Activated CD4-positive, alpha-beta T cell treated with anti-CD3 and anti-CD28 coated beads, Interleukin-2, amount 50 U/mL, for 4 hours (primary cell): ENCODE measurements around the gene MCM5.
"Not testable (repeated sequence)": the region's sequence is repeated elsewhere in the genome, so short reads cannot be mapped to it uniquely, and the experiment has no call there.

Experiments
- DNase-seq, 2 experiments: peaks; one replicate each; pipeline ENCODE4 v3.0.0-alpha.2; 2020

MCM5 gene

DNA sequence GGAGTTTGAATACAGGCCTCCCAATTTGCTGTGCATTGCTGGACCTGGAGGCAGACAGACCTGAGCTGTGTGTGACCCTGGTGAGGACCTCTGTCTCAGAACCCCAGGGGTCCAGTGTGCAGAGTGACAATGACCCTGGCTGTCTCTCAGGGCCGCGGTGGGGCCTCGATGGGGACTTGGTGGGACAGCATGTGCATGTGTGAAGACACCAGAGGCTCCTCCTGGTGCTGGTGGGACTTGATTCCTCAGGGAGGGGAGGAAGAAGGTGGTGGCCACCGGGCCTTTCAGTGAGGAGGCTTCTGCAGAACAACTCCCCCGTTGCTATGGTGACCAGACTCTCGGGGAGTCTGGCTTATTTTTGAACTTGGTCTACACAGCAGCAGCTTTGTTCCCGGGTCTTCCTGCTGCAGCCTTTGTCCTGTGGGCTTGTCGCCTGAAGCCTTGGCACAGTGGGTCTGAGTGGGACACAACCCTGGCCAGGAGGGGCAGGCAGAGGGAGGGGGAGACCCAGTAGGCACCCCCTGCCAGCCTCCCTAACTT is 35.3 kb downstream of the MCM5 start:
- no peak for DNase-seq

DNA sequence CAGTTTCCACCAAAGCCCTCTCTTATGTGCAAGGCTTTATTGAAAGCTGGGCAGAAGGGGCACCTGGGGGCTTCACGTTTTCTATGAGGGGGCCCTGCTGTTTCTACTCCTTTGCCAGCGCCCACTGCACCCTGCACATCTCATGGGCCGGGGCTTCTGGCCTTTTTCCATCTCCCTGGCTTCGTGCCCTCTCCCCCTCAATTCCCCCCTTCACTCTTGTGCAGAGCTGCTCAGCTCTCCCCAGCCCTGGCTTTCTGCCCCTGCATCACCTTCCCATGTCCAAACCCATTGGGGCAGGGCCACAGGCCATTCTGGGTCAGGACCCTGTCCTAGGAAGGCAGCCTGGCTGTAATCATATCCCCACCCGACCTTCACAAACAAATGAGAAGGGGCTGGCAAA is 36.5 kb downstream of the MCM5 start:
- DNase-seq = no peak

GRCh38 chr22:35437049-35437448 is 37.1 kb downstream of the MCM5 start:
- no peak for DNase-seq

DNA sequence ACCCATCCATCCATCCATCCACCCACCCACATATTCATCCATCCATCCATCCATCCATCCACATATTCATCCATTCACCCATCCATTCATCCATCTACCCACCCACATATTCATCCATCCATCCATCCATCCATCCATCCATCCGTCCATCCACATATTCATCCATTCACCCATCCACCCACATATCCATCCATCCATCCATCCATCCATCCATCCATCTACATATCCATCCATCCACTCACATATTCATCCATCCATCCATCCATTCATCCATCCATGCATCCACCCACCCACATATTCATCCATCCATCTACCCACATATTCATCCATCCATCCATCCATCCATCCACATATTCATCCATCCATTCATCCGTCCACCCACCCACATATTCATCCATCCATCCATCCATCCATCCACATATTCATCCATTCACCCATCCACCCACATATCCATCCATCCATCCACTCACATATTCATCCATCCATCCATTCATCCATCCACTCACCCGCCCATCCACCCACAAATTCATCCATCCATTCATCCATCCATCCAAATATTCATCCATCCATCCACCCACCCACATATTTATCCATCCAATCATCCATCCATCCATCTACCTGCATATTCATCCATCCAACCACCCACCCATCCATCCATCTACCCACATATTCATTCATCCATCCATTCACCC is 38.9 kb downstream of the MCM5 start:
- DNase-seq = not testable (repeated sequence)

DNA sequence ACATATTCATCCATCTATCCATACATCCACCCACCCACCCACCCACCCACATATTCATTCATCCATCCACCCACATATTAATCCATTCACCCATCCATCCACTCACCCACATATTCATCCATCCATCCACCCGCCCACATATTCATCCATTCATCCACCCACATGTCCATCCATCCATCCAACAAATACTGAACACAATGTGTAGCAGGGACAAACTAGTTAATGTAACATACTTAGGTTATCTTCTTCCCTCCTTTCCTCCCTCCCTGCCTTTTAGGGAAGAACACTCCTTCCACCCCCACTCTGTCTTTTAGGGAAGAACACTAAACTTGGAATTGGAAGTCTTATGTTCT is 39.4 kb downstream of the MCM5 start:
- no peak for DNase-seq

DNA sequence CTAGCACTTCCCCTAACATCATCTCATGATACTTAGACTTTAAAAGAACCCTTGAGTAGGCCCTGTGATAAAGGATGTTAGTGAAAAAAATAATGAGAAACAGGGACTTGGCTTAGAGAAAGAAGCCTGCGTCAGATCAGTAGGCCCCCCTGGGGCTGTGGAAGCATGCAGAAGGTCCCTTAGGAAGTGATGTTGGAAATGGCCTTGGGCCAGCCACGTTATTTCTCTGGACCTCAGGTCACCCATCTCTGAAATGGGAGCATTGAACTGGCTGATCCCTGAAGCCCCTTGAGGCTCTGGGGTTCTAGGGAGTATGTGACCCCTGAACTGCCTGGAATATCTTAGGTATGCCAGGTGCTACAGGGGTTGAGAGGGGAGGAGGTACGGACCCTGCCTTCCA is 40.2 kb downstream of the MCM5 start:
- no peak for DNase-seq

DNA sequence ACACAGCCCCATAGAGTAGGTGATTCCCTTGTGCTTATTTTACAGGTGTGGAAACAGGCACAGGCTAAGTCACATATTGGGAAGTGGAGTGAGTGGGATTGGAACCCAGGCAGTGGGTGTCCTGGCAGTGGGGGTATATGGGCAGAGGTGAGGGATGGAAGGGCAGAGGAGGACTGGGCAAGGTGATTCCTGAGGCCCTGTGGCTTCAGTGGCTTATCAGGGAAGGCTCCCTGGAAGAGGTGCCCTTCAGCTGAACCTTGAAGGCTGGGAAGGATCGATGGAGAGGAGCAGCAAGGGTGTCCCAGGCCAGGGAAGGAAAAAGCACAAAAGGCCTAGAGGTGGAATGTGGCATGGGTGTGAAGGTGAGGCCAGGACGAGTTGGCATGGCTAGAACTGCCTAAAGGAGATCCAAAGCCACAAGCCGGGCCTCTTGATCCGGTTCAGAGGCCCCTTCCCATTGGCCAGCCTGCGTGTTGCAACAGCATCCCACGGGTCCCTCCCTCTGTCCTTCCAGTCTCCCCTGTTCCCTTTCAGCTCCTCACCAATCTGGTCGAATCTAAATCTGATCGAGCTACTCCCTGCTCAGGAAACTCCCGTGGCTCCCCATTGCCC is 41.7 kb downstream of the MCM5 start:
- no peak for DNase-seq

DNA sequence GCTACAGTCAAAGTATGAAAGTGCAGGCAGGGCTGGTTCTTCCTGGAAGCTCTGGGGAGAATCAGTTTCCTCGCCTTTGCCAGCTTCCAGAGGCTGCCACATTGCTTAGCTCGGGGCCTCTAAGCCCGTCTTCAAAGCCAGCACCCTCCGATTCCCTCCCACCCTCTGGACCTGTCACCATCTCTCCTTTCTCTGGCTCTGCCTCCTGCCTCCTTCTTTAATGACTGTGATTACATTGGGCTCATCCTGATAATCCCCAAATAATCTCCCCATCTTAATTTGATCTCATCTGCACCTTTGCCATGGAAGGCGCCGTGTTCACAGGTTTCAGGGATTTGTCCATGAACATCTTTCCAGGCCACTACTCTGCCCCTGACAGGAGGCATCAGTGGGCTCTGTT is 42.5 kb downstream of the MCM5 start:
- no peak for DNase-seq

DNA sequence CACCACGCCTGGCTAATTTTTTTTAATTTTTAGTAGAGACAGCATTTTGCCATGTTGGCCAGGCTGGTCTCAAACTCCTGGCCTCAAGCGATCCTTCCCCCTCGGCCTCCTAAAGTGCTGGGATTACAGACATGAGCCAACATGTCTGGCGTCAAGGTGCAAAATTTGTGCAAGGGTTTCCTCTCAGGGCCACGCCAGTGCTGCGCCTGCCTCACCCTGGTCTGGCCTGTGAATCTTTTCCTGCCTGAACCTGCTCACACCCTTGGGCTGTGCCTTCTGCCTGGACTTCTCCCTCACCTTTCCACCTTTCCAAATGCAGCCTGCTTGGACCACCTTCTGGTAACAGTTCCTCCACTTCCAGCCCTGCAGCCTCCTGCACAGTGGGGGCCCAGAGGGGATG is 43.4 kb downstream of the MCM5 start:
- DNase-seq = no peak

- no peak for DNase-seq
Observed at GRCh38 chr22:35443790-35444684, 44.1 kb downstream of the MCM5 start.

- no peak for DNase-seq
Observed at GRCh38 chr22:35444685-35445399, 44.9 kb downstream of the MCM5 start.

GRCh38 chr22:35445933-35446332 is 46.0 kb downstream of the MCM5 start:
- no peak for DNase-seq

- DNase-seq = no peak
Observed at GRCh38 chr22:35446365-35446764, 46.4 kb downstream of the MCM5 start.

GRCh38 chr22:35448523-35448922 is 48.6 kb downstream of the MCM5 start:
- DNase-seq = no peak

GRCh38 chr22:35449829-35450689 is 50.1 kb downstream of the MCM5 start:
- DNase-seq = no peak

GRCh38 chr22:35450824-35451569 is 51.1 kb downstream of the MCM5 start:
- no peak for DNase-seq

DNA sequence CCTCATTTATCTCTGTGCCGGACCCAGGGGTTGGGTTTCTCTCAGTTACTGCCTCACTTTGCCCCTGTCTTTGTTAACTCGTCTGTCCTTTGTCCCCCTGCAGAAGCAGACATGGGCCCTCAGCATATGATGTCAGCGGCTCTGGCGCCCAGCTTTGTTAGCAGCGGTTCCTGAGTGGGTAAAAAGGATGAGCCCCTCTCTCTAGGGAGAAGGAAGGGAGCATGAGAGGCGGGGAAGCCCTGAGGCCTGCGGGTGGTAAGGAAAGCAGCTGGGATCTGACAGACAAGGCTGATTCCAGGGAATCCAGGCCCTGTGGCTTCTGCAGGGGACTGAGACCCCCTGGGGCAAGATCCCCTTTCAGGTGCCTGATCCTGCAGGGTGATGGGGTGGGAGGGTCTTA is 51.7 kb downstream of the MCM5 start:
- DNase-seq = no peak

DNA sequence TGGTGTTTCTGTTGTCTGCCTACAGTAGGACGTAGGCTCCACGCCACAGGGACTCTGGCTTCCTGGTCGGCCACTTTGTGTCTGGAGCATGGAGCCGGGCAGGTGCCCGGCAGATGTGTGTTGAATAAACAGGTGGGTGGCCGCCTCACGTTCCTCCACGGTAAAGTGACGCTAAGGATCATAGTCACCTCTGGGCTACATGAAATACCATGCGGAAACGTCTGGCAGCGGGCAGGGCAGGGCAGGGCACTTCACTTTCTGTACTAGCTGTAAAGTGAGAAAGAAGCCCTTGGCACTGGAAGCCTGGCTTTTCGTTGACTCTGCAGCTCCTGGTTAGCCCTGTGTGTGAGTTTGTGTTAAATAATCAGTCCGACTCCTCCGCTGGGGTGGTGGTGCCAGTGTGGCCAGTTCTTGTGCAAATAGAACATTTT is 52.4 kb downstream of the MCM5 start:
- DNase-seq = no peak

GRCh38 chr22:35452810-35453743 is 53.1 kb downstream of the MCM5 start:
- no peak for DNase-seq

- DNase-seq = no peak
Observed at GRCh38 chr22:35454416-35455054, 54.6 kb downstream of the MCM5 start.
